Endothelial cell of umbilical vein (primary cell): ENCODE measurements around the gene GALNT2. TPM values are rescaled to one million over a fixed set of nuclear protein-coding genes. Genes with fewer than 3 reads are reported as not detected.

Source experiments
- BruUV-seq: library from RNA; stranded (reverse); fragments of 400-500 nt; replicated peaks from 2 replicates; lab custom pipeline; 2021; lab: Mats Ljungman, UMichigan
- CTCF ChIA-PET: fragments of 300-600, 350-600 bp; sonication (Branson Sonifier 250); formaldehyde crosslinking; loops from one replicate; lab custom pipeline; 2021; ENCODE audit warnings: antibody characterized with exemption, inconsistent platforms; lab: Charles Lee
- POLR2A ChIA-PET: fragments of 300-600, 350-600 bp; sonication (Branson Sonifier 250); formaldehyde crosslinking; loops from one replicate; lab custom pipeline; 2021; ENCODE audit warnings: antibody characterized with exemption, inconsistent platforms; lab: Charles Lee
- DNase-seq: peaks from one replicate; pipeline ENCODE4 v3.0.0-alpha.2; 2011; ENCODE audit warnings: low read depth, low spot score
- FAIRE-seq: peaks from 2 replicates; lab custom pipeline; 2011; peaks lifted over from hg19 to GRCh38; lab: Jason Lieb, UNC
- H2AFZ ChIP-seq: 2 replicates; pipeline ENCODE4 v1.6.0; 2012; ENCODE audit warnings: low read depth, low read length, control low read depth, inconsistent platforms
- H3K27ac ChIP-seq: 2 replicates; pipeline ENCODE4 v1.5.1; 2011; ENCODE audit warnings: low read depth, mild to moderate bottlenecking, control low read depth, low read length, moderate library complexity; ENCODE audit not compliant: insufficient read depth
- H3K27me3 ChIP-seq, 2 experiments: 2 replicates each; pipeline versions ENCODE4 v1.6.0 to v1.6.1; 2011; ENCODE audit warnings: low read length in 2 of 2, mixed read lengths in 1 of 2; ENCODE audit not compliant: control insufficient read depth in 2 of 2, insufficient read depth in 2 of 2
- H3K36me3 ChIP-seq, 2 experiments: 2 replicates in 1 of 2; 3 replicates in 1 of 2; pipeline ENCODE4 v1.5.1; 2011; ENCODE audit warnings: low read length in 2 of 2, mild to moderate bottlenecking in 1 of 2, moderate library complexity in 1 of 2; ENCODE audit not compliant: control insufficient read depth in 2 of 2, insufficient read depth in 2 of 2; ENCODE audit errors: extremely low read depth in 1 of 2
- H3K4me1 ChIP-seq: 3 replicates; pipeline ENCODE4 v1.5.1; 2011; ENCODE audit warnings: mild to moderate bottlenecking, low read length; ENCODE audit not compliant: control insufficient read depth, insufficient read depth; ENCODE audit errors: extremely low read depth
- H3K4me2 ChIP-seq: 2 replicates; pipeline ENCODE4 v1.6.1; 2011; ENCODE audit warnings: low read length, control low read depth, mixed read lengths; ENCODE audit not compliant: insufficient read depth
- H3K4me3 ChIP-seq, 3 experiments: fragments of 200-600 bp in 1 of 3; sonication (generic), shearing (Covaris generic) in 1 of 3; replicated peaks in 1 of 3; 2 replicates each; pipeline ENCODE4 v1.5.1; 2011 to 2016; ENCODE audit warnings: control low read depth in 3 of 3, low read length in 3 of 3, mild to moderate bottlenecking in 2 of 3, inconsistent platforms in 1 of 3, low read depth in 1 of 3, moderate library complexity in 1 of 3; ENCODE audit not compliant: insufficient read depth in 1 of 3
- H3K79me2 ChIP-seq: 2 replicates; pipeline ENCODE4 v1.6.0; 2012; ENCODE audit warnings: low read length, inconsistent platforms; ENCODE audit not compliant: control insufficient read depth, insufficient read depth
- H3K9ac ChIP-seq: replicated peaks from 2 replicates; pipeline ENCODE3; 2011; ENCODE audit warnings: low read length, control low read depth; ENCODE audit not compliant: insufficient read depth; ENCODE audit errors: extremely low read depth
- H3K9me1 ChIP-seq: replicated peaks from 3 replicates; pipeline ENCODE4 v1.6.0; 2011; ENCODE audit warnings: mild to moderate bottlenecking, low read length; ENCODE audit not compliant: control insufficient read depth, insufficient read depth; ENCODE audit errors: extremely low read depth
- H3K9me3 ChIP-seq: replicated peaks from 2 replicates; pipeline ENCODE4 v1.5.1; 2012; ENCODE audit warnings: low read length, inconsistent platforms; ENCODE audit not compliant: control insufficient read depth, insufficient read depth
- H4K20me1 ChIP-seq: replicated peaks from 2 replicates; pipeline ENCODE3; 2011; ENCODE audit warnings: mild to moderate bottlenecking, low read length; ENCODE audit not compliant: control insufficient read depth, insufficient read depth; ENCODE audit errors: extremely low read depth
- CTCF ChIP-seq, 2 donors: IDR thresholded peaks; 1 replicate in 1 of 2; 2 replicates in 1 of 2; pipeline ENCODE4 v1.5.1; 2011; ENCODE audit warnings: low read length in 2 of 2, mild to moderate bottlenecking in 2 of 2, moderate library complexity in 2 of 2, control low read depth in 1 of 2, inconsistent platforms in 1 of 2, low read depth in 1 of 2; ENCODE audit not compliant: insufficient read depth in 1 of 2; ENCODE audit errors: extremely low read depth in 1 of 2
- EZH2 ChIP-seq: IDR thresholded peaks from 2 replicates; pipeline ENCODE4 v1.6.1; 2012; ENCODE audit warnings: borderline replicate concordance, low read depth, mild to moderate bottlenecking, moderate library complexity, low read length, inconsistent platforms; ENCODE audit not compliant: severe bottlenecking
- FOS ChIP-seq: IDR thresholded peaks from 2 replicates; pipeline ENCODE4 v1.6.1; 2011; ENCODE audit warnings: mild to moderate bottlenecking, low read length, moderate library complexity, borderline replicate concordance; ENCODE audit not compliant: insufficient read depth
- GATA2 ChIP-seq: IDR thresholded peaks from 2 replicates; pipeline ENCODE4 v1.7.0; 2011; ENCODE audit warnings: low read depth, mild to moderate bottlenecking, moderate library complexity, mixed read lengths, low read length; ENCODE audit not compliant: insufficient read length, insufficient read depth
- JUN ChIP-seq: IDR thresholded peaks from 2 replicates; pipeline ENCODE4 v1.6.1; 2011; ENCODE audit warnings: borderline replicate concordance, low read depth; ENCODE audit not compliant: insufficient read length, insufficient read depth
- MAX ChIP-seq: IDR thresholded peaks from 2 replicates; pipeline ENCODE4 v1.6.1; 2011; ENCODE audit not compliant: insufficient read depth, insufficient read length
- MYC ChIP-seq: IDR thresholded peaks from one replicate; pipeline ENCODE4 v1.6.1; 2011; ENCODE audit warnings: mild to moderate bottlenecking, low read depth, low read length
- POLR2A ChIP-seq: IDR thresholded peaks from 2 replicates; pipeline ENCODE4 v1.6.1; 2012; ENCODE audit warnings: low read depth, mild to moderate bottlenecking, control low read depth, low read length
- POLR2AphosphoS5 ChIP-seq: IDR thresholded peaks from 2 replicates; pipeline ENCODE4 v1.6.1; 2012; ENCODE audit warnings: low read depth, mild to moderate bottlenecking, control low read depth, low read length, moderate library complexity; ENCODE audit not compliant: insufficient read depth
- dilution Hi-C: fragments of 300-500 bp; cut with MboI; formaldehyde crosslinking; loops from one replicate; pipeline ENCODE4 v1.15.0; 2019; ENCODE audit warnings: low sequenced_read_pairs; ENCODE audit not compliant: extremely low pct_ligation_motif_present
- intact Hi-C: fragments of 100-400 bp; cut with micrococcal nuclease; formaldehyde crosslinking; loops from one replicate; pipeline ENCODE4 v1.10.0; 2022
- polyA plus RNA-seq, 4 experiments: library from polyadenylated mRNA; depleted of rRNA in 3 of 4; stranded (reverse) in 3 of 4; unstranded in 1 of 4; fragments of >200 nt; gene quantifications; 2 replicates each; pipeline versions ENCODE4 v1.2.1 to v1.2.3, GENCODE V29; 2011 to 2012; ENCODE audit warnings: missing spikeins in 1 of 4
- total RNA-seq: library from RNA; stranded (reverse); gene quantifications from 2 replicates; pipeline ENCODE4 v1.2.3, GENCODE V29; 2021

GALNT2 gene
- total and polyA plus RNA-seq, 2 donors (not counting 3 experiments of a cell fraction or from before 2014, with no cell fraction given) = 56.3 to 77.5 TPM

- Histone ChIP-seq H3K36me3 (no peaks in the 10 kb centered on the region), H3K9ac (no peak overlapping the region), H3K27me3 (no peaks in the 10 kb centered on the region), H3K9me3 (no peaks in the 10 kb centered on the region), H3K4me3 (no peak overlapping the region), H3K9me1 (no peaks in the 10 kb centered on the region), H3K4me1 (peaks cover 11% of the 10 kb centered on the region), H4K20me1 (peaks cover 8% of the 10 kb centered on the region), H3K79me2 (peaks cover 69% of the 10 kb centered on the region), H3K4me2 (no peak overlapping the region), H3K27ac (no peak overlapping the region), H2AFZ (no peak overlapping the region)
- TF ChIP-seq CTCF (IDR thresholded peaks at IDR 0.05; ENCODE audit: extremely low read depth in 1 of 2, insufficient read depth in 1 of 2, low read depth in 1 of 2, low read length in 2 of 2) = no peak
- no peak for TF ChIP-seq JUN
- no peak for TF ChIP-seq POLR2AphosphoS5
- TF ChIP-seq FOS = no peak
- TF ChIP-seq MAX = no peak
- no peak for TF ChIP-seq MYC
- no peak for TF ChIP-seq EZH2
- TF ChIP-seq GATA2 = no peak
- TF ChIP-seq POLR2A = no peak
- CTCF ChIA-PET = no interaction called here
- dilution Hi-C loops (no loop called here), intact Hi-C loops (no loop called here)
- no TSS peak for BruUV-seq
- POLR2A ChIA-PET = no interaction called here
- no peak for FAIRE-seq
- DNase-seq = no peak
These were observed 2.8 kb downstream of the GALNT2 start for GRCh38 chr1:230069796-230070195.
